Embryonic facial prominence (tissue), 1 donor: Measurements from ENCODE around the gene PTX3.

Experiments
- DNase-seq: peaks from one replicate; pipeline ENCODE4 v3.0.0-alpha.2; 2016; ENCODE audit errors: extremely low spot score

Gene PTX3

DNA sequence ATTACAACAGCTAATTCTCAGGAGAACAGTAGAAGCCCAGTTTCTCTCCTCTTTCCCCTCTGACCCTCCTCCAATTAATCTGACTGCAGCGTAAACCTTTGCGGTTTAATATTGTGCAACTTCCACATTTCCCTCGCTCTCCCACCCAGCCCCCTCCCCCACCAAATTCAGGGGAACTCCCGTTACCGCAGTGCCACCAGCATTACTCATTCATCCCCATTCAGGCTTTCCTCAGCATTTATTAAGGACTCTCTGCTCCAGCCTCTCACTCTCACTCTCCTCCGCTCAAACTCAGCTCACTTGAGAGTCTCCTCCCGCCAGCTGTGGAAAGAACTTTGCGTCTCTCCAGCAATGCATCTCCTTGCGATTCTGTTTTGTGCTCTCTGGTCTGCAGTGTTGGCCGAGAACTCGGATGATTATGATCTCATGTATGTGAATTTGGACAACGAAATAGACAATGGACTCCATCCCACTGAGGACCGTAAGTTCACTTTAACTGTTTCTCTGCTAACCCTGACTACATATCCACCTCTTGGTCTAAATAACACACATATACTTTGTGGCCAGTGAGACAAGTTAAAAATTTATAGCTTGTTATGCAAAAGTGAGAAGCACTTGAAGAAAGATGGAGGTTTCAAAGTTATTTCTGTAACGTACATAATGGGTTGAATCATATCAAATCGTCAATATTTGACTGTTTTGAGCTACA, at the start of gene PTX3:
Gene PTX3 (plus strand): TSS at position 268 of the 709 bp plus-strand sequence. CDS start 84 bp downstream, at position 352.
- peak; percentile 56 for DNase-seq

DNA sequence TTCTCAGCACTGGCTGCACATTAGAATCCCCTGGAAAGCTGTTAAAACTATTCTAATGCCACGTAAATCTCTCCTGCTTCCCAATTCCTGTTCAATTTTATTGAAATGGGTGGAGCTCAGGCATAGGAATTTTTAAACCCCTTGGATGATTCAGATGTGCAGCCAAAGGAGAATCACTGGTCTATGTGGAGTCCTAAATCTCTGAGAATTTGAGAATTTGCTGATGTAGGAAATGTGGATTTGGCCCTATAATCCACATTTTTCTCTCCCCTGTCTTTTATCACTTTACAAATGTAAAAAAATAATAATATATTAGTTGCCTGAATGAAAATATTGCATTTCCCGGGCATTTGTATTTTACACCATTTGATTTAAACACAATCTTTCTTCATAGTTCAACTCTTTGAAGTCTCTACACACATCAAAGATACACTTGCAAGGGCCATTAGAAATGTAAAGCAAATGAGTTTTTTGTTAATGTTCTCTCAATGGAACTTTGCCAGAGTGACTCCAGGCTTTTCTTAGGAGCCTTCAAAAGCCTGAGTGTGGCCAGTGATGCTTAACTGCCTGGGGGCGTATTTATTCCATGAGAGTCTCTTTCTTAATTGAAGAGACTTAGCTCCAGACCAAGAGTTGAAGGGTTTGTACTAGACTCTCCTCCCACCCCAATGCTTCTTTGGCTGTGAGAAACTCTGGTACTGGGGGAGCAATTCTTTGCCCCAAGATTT, 48.8 kb upstream of the PTX3 start:
- DNase-seq: no peak

DNA sequence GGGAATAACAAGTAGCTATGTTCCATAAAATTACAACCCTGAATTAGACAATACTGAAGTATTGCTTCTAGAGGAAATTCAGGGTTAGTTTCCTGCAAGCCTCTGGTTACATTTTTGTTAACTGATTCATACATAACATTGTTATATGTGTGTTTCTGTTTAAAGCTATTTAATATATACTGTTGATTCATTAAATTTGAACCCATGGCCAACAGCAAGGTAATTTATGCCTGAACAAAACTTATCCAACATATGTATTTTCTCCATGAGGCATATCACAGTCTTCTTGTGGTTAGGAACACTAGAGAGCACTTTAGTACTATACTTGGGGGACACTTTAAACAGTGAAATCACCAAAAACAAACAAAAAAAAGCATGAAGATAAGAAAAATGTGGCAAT, 47.7 kb upstream of the PTX3 start:
- DNase-seq: no peak

DNA sequence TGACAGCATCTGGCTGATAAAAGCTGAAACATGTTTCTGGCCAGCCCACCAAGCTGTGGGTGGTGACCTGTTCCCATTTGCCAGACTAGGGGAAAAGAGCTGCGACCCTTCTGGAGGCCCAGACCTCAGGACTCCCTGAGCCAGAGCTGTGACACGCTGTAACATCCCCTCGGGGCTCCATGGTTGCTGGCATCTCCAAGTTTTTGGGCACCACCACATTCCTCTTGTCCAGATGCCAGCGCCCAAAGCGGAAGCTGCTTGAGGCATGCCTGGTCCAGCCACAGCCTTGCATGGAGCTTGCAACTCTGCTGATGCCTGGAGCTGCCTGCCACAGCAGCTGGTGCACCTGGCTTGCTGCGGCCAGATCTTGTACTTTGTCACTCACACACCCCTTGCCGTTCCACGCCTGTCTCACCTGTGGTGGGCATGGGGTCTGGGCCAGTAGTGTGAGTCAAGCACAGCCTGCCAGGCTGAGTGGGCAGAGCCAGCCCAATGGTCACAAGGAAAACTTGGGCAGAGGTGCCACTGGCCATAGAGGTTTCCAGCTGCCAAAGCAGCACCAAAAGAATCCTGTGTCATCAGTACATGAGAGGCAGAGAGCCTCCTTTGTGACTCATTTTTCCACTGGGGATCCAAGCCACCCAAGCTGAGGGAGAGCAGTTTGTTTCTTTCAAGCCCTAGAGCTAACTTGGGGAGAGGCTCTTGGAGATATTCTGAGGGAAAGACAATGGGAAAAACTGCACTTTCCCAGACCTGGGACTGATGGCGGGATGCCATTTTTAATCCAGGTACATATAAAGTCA, 45.7 kb upstream of the PTX3 start:
- DNase-seq: no peak

DNA sequence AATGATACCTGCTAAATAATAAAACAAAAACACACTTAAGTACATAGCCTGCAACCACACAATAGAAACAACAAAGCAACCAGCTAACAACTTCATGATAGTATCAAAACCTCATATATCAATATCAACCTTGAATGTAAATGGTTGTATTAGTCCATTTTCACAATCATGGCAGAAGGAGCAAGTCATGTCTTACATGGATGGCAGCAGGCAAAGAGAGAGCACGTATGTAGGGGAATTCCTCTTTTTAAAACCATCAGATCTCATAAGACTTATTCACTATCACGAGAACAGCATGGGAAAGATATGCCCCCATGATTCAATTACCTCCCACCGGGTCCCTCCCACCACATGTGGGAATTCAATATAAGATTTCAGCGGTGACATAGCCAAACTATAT, 44.5 kb upstream of the PTX3 start:
- no peak for DNase-seq

DNA sequence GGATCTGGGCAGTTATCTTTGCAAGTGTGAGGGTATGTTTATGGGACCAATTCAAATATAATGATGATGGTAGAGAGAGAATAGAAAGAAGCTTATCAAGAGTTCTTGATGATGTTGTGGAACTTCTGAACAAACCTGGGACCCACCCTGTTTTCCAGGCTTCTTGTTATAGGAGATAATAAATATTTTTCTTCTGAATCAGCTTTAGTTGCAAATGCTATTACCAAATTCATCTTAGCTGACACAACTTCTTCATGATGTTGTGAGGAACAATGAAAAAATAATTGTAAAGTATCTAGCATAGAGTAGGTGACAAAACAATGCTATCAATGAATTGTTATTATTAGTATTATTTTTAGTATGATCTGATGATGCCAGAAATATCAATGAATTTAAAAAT, 43.5 kb upstream of the PTX3 start:
- no peak for DNase-seq

DNA sequence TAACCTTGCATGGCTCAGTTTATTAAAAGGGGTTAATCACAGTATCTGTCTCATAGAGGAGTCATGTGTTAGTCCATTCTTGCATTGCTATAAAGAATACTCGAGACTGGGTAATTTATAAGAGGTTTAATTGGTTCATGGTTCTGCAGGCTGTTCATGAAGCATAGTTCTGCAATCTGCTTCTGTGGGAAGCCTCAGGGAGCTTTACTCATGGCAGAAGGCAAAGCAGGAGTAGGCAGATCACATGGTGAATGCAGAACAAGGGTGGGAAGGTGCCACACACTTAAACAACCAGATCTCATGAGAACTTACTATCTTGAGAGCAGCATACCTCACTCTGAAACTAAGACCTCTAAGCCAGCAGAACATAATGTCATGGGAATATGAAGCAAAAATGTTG, 42.2 kb upstream of the PTX3 start:
- DNase-seq: no peak

DNA sequence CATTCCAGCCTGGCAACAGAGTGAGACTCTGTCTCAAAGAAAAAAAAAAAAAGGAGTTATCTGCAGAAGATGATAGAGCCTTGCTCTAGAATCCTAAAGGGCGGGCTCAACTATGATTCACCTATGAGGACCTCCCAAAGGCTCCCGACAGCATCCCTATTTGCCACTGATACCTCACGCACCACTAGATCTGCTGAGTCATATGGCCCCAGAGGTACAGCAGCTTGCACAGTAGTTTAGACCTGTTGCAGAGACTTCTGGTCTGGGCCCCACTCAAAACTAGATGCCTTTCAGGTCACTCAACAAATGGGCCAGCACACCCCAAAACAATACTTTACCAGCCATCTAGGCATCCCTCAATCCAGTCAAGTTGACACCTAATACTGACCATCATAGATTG, 38.1 kb upstream of the PTX3 start:
- DNase-seq: no peak

DNA sequence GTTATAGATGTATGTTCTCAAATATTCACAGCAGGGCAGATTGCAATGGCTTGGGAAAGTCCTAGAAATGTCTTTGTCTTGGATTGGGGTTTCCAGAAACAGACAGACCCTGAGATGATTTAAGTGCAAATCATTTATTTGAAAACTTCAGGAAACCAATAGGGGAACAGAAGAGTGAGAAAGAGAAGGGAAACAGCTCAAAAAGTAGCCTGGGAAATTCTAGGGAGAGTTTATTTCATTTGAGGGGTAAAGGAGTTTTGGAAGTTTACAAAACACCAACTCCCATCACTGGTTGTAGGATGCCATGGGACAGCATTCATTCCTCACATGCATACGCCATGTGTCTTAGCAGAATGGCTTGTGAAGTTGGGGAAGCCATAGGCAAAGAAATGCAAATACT, 32.3 kb upstream of the PTX3 start:
- no peak for DNase-seq

DNA sequence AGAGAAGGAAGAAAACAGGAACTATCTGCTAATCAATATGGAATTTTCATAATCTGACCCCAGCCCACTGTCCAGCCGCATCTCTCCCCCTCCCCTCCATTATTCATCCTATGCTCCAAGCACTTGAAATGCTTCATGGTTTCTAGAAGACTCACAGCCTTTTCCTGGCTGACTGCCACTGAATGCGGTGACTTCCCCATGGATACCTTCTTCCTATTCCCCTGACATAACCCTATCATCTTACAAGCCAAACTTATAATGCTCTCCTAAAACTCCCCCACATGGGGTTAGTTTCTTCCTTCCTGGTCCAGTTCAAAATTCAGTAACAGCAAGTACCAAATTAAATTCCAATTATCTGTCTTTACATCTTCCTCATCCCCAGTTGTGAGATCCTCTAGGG, 31.2 kb upstream of the PTX3 start:
- no peak for DNase-seq

DNA sequence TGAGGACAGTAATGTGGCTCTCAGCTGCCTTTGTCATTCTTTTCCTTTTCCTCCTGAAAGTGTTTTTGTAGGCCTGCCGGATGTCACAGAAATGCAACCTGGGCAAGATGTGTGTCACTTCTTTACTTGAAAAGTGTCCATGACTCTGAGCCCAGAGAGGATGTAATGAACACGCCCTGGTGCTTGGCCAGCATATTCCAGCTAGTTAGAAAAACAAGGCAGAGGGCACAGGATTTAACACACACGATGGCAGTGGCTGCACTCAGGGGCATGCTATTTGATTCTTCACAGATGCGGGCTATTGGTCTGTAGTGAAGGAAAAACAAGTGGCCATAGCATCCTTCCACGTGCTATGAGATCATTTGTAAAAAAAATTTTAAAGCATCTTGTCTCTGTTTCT, 30.3 kb upstream of the PTX3 start:
- DNase-seq: no peak

DNA sequence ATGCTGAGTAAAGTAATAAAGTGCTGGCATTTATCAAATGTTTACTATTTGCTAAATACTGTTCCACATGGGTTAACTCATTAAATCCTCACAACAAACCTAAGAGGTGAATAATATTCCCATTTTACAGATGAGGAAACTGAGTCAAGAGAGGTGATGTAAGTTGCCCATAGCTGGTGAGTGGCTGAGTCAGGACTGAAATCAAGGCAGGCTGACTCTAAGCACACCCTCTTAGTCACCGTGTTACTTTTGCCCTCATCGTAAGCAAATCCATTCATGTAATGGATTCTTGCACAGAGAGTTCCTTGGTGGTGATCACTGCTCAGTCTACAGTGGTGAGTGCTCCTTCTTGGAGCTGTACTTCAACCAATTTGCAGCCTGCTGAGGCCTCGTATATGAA, 28.9 kb upstream of the PTX3 start:
- no peak for DNase-seq

DNA sequence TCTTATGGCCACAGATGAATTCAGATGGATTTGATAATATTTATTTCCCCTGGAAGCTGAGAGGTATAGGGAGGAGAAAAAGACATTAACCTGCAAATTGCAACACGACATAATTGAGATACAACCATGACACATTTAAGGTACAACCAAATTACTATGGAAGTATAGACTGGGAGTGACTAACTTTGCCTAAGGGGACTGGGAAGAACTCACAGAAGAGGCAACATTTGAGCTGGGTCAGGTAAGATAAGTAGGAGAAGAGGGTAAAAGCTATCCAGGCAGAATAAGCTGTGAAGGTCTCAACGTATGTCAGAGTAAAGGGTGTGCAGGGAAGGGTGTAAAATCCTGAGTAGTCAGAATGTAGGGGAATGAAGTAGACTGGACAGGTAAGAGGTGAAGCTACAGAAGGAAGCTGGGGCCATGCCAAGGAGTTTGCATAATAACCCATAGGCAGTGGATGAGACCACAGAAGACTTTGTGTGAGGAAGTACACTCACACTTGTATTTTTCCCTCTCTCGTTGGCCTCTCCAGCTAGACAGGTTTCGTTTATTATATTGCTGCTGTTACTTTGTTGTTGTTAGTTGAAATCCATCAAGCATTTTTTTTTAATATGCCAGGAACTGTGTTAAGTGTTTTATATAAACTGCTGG, 28.0 kb upstream of the PTX3 start:
- no peak for DNase-seq

DNA sequence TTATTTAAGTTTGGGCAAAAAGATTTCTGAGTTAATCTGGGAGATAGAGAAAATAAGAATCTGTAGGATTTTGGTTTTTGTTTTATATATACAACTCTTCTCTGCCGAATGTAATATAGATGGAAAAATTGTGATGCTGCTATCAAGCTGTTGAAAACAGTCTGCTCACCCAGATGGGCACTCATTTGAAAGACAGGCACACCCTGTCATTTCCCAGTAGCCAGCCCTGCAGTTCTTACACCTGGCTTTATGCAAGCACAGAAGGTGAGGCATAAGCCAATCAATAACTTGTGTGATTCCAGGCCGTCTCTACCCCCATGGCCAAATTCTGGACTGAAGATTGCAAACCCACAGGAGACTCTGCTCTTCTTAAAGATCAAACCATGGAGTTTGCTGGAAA, 27.1 kb upstream of the PTX3 start:
- no peak for DNase-seq

DNA sequence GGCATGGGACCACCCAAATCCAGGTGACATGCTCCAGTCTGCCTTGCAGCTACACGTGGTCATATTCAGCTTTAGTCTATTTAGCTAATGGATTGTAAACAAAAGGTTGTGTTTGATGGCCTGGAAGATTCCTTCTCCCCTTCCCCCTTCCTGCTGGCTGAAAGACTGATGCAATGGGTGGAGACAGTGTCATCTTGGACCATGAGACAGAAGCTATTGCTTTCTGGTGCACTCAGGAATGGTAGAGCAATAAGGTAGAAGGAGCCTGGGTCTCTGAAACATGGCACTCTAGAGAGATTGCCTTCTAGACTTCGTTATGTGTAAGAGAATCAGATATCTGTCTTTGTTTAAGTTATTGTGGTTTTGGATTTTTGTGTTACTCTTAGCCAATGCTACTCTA, 25.7 kb upstream of the PTX3 start:
- DNase-seq: no peak

DNA sequence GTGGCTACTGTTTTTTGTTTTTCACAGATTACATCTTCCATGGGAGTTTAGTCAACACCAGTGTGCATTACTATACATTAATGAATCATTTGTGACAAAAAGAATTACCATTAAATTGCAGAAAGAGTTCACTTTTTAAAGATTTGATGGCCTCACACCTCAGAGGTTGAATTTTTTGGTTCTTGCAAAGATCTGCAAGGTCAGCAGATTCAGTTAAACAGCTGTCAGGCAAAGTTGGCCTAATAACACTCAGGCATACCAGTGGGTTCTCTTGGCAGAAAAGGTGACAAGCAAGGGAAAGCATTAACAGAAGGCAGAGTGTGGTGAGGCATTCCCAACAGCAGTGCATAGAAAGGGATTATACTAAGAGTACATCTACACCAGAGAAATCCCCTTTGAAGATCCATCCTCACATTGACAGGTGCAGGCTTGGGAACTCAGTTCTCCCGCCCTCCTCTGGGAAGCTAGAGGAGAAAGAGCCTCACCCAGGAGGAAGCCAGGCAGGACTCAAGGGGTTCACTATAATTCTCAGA, 24.3 kb upstream of the PTX3 start:
- DNase-seq: no peak

DNA sequence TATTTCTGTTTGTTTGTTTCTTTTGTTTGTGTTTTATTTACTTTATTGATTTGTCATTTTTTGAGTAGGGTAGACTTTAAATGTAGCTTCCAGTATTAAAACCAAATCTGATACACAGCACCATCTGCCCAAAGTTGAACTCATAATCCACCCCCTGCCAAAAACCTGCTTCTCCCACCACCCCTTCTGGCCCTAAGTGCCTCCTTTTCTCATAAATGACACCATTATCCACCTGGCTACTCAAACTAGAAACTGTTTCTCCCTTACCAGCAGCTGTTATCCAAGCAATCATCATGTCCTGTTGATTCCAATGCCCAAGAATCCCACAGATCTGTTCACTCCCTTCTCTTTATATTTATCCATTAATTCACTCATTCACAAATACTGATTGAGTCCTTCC, 21.8 kb upstream of the PTX3 start:
- no peak for DNase-seq

DNA sequence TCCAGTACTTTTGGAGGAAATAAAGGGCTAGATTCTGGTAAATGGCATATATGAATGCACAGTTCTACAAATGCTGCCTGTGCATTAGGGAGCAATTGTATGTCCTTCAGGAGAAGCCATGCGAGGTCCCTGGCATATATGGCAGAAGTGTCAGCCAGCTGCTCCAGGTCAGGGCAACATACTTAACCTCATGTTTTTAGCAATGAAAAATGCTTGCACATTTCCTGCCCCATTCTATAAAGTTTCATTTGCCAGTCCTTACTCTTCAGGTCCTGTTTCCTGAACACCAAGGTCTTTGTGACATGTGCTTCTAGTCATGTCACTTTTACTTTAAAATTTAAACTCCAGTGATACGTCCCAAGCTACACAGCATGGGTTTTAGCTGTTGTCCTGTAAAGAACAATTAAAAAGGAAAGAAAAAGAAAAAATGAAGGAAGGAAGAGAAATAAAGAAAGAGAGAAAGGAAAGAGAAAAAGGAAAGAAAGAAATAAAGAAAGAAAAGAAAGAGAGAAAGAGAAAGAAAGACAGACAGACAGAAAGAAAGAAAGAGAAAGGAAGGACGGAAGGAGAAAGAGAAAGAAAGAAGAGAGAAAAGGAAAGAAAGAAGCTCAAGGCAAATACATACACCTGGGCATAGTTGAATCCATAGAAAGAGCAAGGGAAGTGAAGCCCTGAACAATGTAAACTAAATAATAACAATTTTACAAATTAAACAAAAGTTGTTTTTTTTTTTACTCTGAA, 20.1 kb upstream of the PTX3 start:
- DNase-seq: no peak

DNA sequence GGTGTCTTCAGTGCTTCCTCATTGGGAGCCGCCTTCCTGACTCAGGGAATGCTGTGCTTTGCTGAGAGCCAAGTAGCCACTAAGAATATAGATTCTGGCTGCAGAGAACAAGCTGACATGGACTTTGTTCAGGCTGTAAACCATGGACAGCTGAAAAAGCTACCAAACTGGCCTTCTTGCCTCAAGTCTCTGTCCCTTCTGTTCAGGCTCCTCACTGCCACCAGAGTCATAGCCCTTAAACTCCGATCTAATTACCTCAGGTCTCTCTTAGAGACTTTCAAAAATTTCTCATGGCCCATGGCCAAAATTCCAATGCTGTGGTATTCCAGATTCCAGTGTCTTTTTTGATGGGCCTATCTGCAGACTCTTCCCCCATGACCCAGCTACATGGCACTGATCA, 19.4 kb upstream of the PTX3 start:
- no peak for DNase-seq

DNA sequence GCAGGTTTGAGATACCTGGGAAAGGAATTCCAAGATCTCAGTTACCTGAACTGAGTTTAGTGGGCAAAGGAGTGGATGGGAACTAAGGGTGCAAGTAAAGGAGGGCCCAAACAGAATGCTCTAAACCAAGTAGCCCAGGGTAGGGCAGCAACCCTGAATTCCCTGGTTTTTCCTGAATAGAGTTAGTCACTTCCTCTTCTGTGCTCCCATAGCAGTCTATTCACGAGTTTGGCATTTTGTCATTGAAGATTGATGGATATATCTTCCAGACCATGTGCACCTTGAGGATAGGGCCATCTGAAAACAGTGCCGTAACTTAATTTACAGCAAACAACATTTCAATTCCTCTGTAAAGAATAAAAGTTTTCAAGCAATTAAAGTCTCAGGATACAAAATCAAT, 18.5 kb upstream of the PTX3 start:
- no peak for DNase-seq

DNA sequence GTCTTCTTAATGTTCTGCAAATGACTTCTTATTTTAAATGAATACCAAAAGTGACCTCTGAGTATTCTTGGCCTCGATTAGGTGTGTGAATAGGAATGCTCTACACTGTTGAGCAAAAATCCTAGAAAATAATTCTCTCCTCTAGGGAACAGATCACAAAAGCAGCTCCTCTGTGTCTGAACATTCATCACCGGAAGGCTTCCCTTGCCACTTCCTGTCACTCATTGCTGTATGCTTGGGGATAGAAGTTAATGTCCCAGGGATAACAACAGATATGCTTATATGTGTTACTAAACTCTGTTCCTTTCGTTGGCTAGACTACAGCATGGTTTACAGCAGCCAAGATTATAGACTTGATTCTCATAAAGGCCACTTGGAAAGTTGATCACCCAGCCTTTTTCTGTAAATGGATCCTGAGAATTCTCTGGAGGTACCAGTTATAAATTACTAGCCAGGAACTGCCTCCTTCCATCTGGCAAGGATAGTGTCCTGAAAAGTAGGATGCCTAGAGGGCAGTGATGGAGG, 16.0 kb upstream of the PTX3 start:
- no peak for DNase-seq
